ENCODE data around the gene MCM7. TPM values are rescaled to one million over a fixed set of nuclear protein-coding genes. Genes with fewer than 3 reads are reported as not detected.

MCM7 gene
- polyA plus RNA-seq, 1 of the 3 experiments (the other 2 are of a cell fraction), result 241 TPM

DNA sequence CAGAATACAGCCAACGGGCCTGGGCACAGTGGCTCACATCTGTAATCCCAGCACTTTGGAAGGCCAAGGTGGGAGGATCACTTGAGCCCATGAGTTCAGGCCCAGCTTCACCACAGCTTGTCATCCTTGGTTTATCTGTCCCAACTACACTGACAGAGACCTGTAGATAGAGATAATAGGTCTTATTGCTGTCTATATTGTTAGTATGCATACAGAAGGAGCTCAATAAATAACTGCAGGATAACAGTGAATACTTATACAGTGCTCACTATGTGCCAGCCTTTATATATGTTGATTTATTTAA is 19.5 kb upstream of the MCM7 start:
- CTCF ChIA-PET, result interaction anchor here (0.8 to 5.0 kb wide), 8 partner anchors 9 to 330 kb away, joined by 3 to 40 read pairs (median 4); no protein-coding TSS in a partner anchor

More for the DNA sequence above, 19.5 kb upstream of the MCM7 start:
- POLR2A ChIA-PET, result interaction anchor here (1.1 to 2.5 kb wide), 3 partner anchors 14 to 28 kb away, joined by 3 to 15 read pairs (median 3); partner anchors contain the start of genes AP4M1, LAMTOR4 and MCM7
- H3K9me3 ChIP-seq, result no peaks in the 10 kb centered on the region
- H3F3A ChIP-seq (replicated peaks; ENCODE audit: insufficient read depth), result peaks cover 35% of the 10 kb centered on the region
- no peaks in the 10 kb centered on the region for H4K20me1 ChIP-seq (ENCODE audit: insufficient read depth)
- peak overlapping the region; percentile 78 for H3K9ac ChIP-seq
- H3K79me2 ChIP-seq (ENCODE audit: insufficient read depth), result peaks cover 66% of the 10 kb centered on the region
- H2AFZ ChIP-seq (ENCODE audit: low read depth), result no peak overlapping the region
- H3K4me1 ChIP-seq (ENCODE audit: control insufficient read depth in 1 of 2, insufficient read depth in 2 of 2, low read depth in 1 of 2, low read length in 1 of 2), result peaks cover 9 to 11% of the 10 kb centered on the region in 2 experiments; a peak in 2 of 4 replicates
- DNase-seq, result no peak
- peak overlapping the region; percentile 69 to 97 for H3K4me3 ChIP-seq (ENCODE audit: low read depth in 2 of 2, low read length in 1 of 2)
- H3K27me3 ChIP-seq (ENCODE audit: insufficient read depth), result no peaks in the 10 kb centered on the region
- no peaks in the 10 kb centered on the region for H3K9me2 ChIP-seq
- peaks cover 13 to 29% of the 10 kb centered on the region in 2 experiments for H3K36me3 ChIP-seq (replicated peaks in 1 of 2; ENCODE audit: control insufficient read depth in 1 of 2, insufficient read depth in 2 of 2, low read length in 1 of 2)
- peak overlapping the region; percentile 84; a peak in 2 of 4 replicates for H3K27ac ChIP-seq (ENCODE audit: low read depth in 2 of 2, low read length in 1 of 2)
- WGBS (ENCODE audit: low lambda C conversion rate), result 33% methylated on average over 1 of the region's 1 CpG
- H3K4me2 ChIP-seq, result peak overlapping the region; percentile 96
- TF ChIP-seq SMC3 (IDR thresholded peaks at IDR 0.05; ENCODE audit: low read depth, low read length), result no peak
- TF ChIP-seq MXI1 (IDR thresholded peaks at IDR 0.05; ENCODE audit: low read depth, low read length), result no peak
- TF ChIP-seq, protein P1, sequence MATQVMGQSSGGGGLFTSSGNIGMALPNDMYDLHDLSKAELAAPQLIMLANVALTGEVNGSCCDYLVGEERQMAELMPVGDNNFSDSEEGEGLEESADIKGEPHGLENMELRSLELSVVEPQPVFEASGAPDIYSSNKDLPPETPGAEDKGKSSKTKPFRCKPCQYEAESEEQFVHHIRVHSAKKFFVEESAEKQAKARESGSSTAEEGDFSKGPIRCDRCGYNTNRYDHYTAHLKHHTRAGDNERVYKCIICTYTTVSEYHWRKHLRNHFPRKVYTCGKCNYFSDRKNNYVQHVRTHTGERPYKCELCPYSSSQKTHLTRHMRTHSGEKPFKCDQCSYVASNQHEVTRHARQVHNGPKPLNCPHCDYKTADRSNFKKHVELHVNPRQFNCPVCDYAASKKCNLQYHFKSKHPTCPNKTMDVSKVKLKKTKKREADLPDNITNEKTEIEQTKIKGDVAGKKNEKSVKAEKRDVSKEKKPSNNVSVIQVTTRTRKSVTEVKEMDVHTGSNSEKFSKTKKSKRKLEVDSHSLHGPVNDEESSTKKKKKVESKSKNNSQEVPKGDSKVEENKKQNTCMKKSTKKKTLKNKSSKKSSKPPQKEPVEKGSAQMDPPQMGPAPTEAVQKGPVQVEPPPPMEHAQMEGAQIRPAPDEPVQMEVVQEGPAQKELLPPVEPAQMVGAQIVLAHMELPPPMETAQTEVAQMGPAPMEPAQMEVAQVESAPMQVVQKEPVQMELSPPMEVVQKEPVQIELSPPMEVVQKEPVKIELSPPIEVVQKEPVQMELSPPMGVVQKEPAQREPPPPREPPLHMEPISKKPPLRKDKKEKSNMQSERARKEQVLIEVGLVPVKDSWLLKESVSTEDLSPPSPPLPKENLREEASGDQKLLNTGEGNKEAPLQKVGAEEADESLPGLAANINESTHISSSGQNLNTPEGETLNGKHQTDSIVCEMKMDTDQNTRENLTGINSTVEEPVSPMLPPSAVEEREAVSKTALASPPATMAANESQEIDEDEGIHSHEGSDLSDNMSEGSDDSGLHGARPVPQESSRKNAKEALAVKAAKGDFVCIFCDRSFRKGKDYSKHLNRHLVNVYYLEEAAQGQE (IDR thresholded peaks at IDR 0.05; ENCODE audit: low read depth, low read length), result no peak
- TF ChIP-seq, protein P2, sequence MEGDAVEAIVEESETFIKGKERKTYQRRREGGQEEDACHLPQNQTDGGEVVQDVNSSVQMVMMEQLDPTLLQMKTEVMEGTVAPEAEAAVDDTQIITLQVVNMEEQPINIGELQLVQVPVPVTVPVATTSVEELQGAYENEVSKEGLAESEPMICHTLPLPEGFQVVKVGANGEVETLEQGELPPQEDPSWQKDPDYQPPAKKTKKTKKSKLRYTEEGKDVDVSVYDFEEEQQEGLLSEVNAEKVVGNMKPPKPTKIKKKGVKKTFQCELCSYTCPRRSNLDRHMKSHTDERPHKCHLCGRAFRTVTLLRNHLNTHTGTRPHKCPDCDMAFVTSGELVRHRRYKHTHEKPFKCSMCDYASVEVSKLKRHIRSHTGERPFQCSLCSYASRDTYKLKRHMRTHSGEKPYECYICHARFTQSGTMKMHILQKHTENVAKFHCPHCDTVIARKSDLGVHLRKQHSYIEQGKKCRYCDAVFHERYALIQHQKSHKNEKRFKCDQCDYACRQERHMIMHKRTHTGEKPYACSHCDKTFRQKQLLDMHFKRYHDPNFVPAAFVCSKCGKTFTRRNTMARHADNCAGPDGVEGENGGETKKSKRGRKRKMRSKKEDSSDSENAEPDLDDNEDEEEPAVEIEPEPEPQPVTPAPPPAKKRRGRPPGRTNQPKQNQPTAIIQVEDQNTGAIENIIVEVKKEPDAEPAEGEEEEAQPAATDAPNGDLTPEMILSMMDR (IDR thresholded peaks at IDR 0.05), result no peak
- TF ChIP-seq TAF1 (IDR thresholded peaks at IDR 0.05; ENCODE audit: borderline replicate concordance, low read depth, low read length), result no peak
- TF ChIP-seq, protein P3, sequence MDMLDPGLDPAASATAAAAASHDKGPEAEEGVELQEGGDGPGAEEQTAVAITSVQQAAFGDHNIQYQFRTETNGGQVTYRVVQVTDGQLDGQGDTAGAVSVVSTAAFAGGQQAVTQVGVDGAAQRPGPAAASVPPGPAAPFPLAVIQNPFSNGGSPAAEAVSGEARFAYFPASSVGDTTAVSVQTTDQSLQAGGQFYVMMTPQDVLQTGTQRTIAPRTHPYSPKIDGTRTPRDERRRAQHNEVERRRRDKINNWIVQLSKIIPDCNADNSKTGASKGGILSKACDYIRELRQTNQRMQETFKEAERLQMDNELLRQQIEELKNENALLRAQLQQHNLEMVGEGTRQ (IDR thresholded peaks at IDR 0.05; ENCODE audit: borderline replicate concordance, low read depth, low read length), result no peak
- no peak for TF ChIP-seq NFIC (IDR thresholded peaks at IDR 0.05; ENCODE audit: borderline replicate concordance)
- no peak for TF ChIP-seq TCF12 (IDR thresholded peaks at IDR 0.05)
- TF ChIP-seq, protein P4, sequence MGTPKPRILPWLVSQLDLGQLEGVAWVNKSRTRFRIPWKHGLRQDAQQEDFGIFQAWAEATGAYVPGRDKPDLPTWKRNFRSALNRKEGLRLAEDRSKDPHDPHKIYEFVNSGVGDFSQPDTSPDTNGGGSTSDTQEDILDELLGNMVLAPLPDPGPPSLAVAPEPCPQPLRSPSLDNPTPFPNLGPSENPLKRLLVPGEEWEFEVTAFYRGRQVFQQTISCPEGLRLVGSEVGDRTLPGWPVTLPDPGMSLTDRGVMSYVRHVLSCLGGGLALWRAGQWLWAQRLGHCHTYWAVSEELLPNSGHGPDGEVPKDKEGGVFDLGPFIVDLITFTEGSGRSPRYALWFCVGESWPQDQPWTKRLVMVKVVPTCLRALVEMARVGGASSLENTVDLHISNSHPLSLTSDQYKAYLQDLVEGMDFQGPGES (IDR thresholded peaks at IDR 0.05; ENCODE audit: low read depth, low read length), result no peak
- no peak for TF ChIP-seq ELF1 (IDR thresholded peaks at IDR 0.05)
- TF ChIP-seq, protein P5, sequence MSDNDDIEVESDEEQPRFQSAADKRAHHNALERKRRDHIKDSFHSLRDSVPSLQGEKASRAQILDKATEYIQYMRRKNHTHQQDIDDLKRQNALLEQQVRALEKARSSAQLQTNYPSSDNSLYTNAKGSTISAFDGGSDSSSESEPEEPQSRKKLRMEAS (IDR thresholded peaks at IDR 0.05; ENCODE audit: low read depth), result no peak
- no peak for TF ChIP-seq GATA2 (CRISPR knock-in tag; IDR thresholded peaks at IDR 0.05)
- TF ChIP-seq MEF2A (IDR thresholded peaks at IDR 0.05; ENCODE audit: borderline replicate concordance, low read depth), result no peak
- TF ChIP-seq RAD21 (IDR thresholded peaks at IDR 0.05; ENCODE audit: low read length), result no peak
- no peak for TF ChIP-seq FOXJ3 (CRISPR knock-in tag; IDR thresholded peaks at IDR 0.05)

All from SK-N-SH (cell line).